HG03025 (cell line): ENCODE results near the gene ZRANB1.

Experiments
- ATAC-seq: cut with Tn5 transposase; IDR thresholded peaks from one replicate; pipeline ENCODE4 v1.9.1; 2021; ENCODE audit warnings: mild to moderate bottlenecking, moderate library complexity; ENCODE audit not compliant: unreplicated experiment, low FRiP score

The ZRANB1 gene

DNA sequence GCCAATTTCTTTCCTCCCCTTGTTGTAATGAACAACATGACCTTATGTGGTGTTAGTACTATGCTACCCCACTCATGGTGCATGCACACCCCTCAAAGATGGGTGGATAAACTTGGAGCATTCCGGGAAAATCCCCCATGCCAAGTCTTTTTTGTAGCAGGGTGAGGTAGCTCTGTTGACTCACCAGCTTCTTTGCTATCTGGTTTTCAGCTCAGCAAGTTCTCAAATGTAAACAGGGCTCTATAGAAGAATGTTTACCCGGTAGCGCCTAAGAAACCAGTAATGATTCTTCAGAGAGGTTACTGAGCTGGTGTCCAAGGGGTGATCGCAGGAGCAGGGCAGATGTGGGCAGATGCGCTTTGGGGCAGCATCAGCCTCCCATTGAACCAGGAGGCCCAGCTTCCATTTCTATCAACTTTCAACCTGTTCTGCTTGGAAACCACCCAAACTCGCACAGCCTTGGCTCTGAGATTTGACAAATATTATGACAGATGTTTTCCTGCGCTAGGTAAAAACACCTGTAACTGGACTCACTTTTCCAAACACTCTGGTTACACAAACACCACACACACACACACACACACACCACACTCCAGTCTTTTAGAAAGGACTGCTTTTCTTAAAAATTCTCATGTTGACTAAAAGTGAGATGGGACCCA, 87.8 kb downstream of the ZRANB1 start:
- no peak for ATAC-seq

DNA sequence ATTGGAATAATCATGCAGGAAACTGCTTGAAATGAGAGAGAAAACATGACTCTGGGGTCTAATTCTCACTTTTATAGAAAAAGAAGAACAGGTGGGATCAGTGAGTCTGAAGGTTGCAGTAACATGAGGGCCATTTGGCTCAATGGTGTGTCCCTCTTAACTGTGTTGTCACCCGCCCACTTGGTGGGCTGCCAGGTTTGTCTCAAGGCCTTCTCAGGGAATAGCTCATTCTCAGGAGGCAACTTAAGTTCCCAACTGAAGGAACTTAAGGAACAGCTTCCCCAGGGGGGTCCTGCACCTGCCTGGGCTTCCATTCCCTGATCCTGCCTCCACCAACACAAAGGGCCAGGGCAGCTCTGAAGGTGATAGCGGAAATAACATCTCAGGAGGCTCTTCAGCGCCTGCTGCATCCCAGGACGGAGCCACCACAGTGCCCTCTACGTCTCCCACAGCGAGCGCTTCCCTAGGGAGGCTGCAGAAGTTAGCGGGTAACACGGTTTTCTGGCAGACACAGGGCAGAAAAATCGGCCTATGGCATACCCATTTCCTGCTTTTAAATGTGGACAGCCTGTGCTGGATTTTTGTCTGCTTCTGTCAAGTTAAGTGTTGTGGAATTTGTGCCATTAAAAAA, 88.8 kb downstream of the ZRANB1 start:
- no peak for ATAC-seq

DNA sequence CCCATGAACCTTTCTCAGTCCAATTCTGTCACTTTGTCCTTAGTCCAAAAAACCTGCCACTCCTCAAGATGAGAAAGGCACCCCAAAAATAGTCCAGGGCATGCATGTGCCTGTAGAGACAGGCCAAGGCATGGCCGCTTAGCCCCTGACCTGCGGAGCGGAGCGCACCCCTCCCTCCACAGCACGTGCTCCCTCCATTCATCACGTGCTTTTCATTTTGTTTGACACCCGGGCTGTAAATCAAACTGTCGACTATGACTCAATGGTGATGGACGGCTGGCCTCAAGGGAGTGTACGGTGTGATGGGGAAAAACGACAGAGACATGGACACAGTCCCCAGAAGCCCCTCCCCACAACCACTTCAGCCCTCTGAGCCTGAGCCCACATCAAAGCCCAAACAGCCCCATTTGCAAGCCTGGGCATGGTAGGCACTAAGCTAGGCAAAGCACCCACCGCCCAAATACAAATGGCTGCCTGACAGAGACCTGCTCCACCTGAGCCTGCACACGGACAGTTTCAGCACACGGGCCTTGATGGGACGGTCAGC, 90.6 kb downstream of the ZRANB1 start:
- ATAC-seq = no peak

DNA sequence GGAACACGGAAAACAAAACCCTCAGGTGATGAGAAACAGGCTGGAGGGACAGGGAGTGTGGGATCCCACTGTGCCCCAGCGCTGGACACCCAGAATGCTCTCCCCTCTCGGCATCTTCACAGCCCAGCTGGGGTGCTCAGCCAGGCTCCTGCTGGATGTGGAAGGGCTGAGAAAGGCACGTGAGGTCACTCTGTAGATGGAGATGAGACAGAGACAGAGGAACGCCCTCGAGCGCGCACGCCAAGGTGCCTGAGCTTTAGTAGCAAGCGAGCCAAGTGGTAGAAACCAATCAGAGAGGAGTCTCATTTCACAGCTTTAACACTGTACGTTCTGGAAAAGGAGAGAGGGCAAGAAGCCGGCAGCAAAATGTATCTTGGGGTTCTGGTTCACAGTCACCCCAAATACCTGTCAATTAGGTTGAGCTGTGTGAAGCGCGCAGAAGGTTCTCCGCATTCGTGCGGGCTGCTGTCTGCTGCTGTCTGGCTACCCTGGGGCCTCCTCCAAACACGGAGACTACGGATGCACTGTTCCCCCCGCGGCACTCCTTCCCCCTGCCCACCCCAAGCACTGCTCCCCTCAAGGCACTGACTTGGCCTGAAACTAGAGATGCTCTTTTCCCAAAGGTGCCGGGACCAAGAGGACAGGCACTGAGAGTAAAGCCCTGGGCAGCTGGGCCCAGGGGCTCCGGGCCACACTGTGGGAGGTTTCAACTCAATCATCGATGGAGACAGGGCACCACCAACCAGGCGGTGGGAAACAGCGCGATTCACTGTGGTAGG, 91.4 kb downstream of the ZRANB1 start:
- no peak for ATAC-seq

DNA sequence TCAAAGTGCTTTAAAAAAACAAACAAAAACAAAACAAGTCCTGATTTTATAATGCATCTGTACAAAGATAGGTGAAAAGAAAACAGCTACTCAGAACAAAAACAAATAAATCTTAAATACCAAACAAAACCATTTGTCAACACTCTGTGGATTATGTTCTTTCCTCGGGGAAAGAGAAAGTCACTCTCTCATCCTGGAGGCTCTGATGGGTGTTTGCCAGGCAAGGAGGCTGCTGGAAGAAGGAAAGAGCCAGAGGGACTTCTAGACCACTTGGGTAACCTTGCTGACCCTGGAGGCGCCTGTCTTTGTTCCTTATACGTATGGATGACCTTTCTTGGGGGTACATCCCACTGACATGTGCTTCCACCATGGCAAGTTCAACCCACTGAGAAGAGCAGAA, 92.8 kb downstream of the ZRANB1 start:
- ATAC-seq = no peak

DNA sequence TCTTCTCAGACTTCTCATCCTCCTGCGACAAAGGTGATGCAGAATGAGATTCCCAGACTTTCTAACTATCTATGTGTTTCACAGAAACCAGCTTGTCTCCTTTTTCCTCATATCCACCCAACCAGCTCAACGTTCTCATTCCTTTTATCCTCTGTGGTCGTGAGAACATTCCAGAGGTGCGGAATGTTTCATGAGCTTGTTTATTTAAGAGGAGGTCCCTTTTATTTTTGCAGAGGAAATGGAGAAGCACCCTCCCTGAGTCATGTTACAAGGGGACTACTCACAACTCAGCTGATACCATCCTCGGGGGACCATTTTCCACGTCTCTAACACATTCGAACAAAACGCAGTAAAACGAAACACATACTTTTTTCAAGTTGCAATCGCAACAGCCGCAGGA, 93.2 kb downstream of the ZRANB1 start:
- ATAC-seq = no peak

DNA sequence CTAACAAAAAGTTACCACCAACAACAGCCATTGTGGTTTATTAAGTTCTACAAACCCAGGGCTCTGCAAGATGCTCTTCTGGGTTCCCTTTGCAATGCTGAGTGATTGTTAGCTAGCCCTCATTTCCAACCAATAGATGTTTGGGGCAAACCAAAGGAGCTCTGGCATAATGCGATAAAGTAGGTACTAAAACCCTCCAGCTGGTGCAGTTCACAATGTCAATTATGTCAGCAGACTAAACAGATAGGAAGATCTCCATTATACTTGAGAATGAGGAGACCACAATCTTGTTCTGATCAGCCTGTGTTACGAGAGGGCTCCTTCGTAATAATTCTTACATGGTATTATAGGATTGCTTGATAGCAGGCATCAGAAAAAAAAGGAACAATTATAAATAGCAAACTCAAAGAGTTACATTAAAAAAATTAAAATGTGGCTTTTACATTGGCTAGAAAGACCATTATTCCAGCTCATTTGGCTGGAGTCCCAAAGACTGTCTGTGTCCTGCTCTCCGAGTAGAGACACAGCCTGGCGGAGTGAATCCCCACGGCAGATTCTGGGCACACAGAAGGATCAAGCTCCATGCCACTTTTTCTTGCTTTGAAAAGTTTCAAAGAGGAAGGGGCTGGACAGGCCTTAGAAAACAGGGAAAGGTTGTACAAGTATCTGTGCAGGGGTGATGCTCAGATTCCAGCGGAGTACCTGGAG, 93.8 kb downstream of the ZRANB1 start:
- ATAC-seq = no peak

DNA sequence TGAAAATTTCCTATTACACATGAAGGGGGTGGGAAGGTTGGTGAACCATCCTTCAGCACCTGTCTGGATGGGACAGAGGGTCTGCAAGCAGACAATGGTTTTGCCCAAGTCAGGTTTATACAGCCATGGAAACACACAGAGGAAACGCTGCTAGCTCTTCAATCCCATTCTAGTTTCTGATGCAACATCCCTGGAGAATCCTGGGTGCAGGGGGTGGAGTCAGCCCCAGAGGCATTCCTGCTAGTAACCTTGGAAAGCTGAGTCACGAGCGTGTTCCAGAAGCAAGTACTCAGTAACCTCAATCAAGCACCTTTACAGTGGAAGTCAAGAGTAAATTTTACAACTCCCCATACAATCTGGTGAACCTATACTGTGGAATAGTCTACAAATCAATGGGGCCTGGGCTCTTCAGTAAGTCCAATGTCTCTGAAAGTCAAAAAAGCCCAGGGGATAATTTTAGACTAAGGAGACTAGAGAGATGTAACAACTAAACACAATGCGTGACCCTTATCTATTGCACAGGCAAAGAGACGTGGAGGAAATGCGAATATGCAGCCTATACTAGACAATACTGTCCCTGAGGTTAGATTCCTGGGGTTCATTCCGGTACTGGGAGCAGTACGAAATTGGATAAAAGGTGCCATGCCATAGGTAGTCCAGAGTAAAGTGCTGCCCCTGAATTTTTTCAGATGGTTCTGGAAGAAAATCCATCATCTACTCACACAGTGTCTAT, 95.4 kb downstream of the ZRANB1 start:
- no peak for ATAC-seq
